Fibroblast of skin of scalp (primary cell): ENCODE data around the gene RASGEF1B.

ENCODE experiments used
- DNase-seq: peaks from one replicate; pipeline ENCODE4 v3.0.0-alpha.2; 2013

The RASGEF1B gene

DNA sequence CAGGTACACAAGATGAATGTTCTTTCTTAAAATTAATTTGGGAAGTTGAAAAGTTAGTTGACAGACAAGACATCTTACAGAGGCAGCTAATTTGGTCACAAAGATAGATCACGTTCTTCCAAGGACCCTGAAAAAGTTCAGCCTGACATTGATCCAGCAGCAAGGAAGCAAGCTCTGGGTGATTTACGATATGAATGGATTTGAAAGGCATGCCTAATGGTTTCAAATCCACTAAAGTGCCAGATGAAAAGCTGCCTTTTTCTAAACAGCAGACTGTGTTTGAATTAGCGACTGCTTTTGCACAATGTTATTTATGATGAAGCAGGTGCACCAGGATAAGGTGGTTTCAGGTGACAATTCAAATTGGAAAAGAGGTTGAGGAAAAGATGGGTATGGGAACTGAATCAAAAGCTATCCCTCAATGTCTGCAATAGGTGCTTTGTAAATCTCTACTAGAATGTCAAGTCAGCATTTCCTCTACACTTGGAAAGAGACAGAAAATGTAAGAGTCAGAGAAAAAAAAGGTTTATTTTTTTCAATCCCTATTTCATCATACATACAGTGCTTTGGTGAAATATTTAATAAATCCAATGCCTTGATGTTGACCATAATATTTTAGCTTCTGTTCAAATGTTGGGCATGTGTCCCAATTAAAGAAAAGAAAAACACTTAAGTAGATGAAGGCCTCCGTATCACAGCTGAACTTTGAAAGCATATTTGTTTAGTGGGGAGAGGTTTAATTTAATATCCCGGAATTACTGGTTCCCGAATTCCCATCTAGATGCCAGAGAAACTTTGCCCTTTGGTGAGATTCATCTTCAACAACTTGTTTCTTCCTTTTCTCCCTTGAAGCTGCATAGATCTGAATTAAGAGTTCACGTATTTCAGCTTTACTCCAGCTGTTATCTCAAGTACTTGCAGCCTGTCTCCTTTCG is 6.0 kb downstream of the RASGEF1B start:
- no peak for DNase-seq

DNA sequence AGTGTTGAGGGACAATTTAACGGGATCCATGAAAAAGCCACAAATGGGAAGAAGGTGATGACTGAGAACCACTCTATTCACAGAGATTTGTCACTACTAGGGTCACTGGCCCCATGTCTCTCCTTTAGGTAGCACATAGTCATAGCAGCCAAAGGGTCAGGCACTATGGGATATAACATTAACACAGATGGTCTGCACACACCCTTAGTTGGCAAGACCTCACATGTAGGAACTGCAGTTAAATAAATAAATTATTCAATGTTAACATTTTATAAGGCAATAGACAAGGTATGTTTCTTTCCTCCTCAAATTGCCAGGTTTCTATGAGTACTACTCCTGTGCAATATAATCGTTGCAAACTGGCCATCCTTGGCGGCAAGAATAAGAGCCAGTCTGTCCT is 10.9 kb downstream of the RASGEF1B start:
- DNase-seq: no peak

DNA sequence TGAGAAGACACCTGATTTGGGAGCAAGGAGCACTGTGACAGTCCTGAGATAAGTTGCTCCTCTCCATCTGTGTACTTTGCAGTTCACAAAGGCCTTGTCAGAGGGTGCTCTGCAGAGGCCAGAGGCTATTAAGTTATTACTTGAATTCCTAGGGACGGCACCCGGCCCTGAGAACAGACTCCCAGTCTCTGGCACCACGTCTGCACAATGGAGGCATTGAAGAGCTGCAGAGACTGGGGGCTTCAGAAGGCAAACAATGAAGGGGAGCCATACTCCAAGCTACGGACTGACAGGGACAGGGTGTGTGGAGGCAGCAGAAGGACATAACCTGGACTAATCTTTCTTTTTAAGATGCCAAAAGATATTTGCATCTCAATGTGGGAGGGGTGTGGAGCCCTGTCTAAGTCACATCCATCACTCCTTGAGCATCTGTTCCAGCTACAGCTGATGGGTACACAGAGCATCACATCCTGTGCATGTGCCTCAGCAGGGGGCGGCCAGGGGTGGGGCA is 11.5 kb downstream of the RASGEF1B start:
- DNase-seq: no peak

DNA sequence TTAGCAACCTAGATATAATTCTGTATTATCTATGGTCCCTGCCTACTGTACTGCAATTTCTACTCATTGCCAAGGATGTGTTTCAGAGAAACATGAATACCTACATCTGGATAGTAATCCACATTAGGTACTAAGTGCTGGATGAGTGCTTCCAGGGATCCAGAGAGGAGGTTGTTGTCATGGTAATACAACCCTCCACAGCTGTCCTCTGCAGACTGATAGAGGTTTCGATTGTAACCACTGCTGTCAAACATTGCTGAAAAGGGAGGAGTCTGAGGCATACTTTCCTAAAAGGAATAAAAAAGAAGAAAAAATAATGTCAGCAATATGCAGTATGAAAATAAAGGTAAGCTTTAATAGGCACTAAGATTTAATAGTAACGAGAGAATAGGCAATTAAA is 12.5 kb downstream of the RASGEF1B start:
- no peak for DNase-seq

DNA sequence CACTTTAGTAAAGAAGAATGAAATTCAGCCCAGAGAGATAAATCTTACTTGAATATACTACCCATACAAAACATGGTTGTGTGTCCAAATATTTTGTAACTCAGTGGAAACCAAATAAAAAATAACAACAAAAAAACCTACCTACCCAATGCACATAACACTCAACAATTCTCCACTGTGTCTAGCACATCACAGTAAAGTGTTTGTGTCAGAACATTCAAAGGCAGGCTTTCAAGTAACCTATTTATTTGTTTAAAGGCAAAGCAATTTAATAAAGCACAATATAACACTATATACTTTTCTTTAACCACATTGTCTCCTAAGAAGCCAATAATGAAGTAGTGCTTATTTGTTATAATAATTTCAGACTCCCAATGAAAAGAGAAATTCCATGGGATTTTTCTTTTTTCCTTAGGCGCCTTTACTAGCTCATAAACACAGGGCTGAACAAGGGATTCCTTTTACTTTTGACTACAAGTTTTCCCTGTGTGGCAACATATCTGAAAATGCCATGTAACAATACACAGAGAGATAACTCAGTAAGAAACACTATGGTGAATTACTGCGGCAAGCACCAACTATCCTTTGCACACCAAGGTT is 13.7 kb downstream of the RASGEF1B start:
- DNase-seq: no peak

DNA sequence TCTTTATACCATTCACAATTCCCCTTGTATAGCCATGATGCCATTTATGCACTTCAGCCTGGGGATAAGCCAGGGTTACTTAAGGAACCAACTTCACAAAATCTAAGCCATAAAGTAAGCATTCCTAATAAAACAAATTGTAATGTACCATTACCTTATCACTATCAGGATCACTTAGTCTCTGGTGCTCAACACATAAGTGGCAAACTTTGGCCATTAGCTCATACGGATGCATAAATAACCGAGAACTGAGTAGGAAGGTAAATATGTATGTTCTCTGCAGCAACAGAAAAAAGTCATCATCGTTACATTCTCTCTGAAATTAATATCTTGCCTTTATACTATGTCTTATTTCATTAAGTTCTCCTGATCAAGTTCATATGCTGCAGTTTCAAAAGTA is 14.4 kb downstream of the RASGEF1B start:
- DNase-seq: no peak

DNA sequence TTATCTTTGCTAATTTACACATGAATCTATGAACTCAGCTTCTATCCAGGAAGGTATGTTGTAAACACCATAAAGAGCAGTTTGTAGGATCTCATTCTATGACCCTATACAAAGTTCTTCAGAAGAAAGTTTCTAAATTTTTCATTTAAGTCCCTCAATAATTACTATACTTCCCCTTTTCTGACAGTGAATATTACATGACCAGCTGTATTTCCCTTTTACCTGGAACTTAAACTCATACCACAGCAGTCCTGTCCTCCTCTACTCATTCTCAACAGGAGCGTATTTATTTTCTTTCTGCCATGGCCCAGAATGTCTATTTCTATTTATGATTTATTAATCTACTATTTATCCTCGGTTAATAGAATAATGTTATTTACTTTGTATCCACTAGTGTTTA is 15.8 kb downstream of the RASGEF1B start:
- DNase-seq: no peak

DNA sequence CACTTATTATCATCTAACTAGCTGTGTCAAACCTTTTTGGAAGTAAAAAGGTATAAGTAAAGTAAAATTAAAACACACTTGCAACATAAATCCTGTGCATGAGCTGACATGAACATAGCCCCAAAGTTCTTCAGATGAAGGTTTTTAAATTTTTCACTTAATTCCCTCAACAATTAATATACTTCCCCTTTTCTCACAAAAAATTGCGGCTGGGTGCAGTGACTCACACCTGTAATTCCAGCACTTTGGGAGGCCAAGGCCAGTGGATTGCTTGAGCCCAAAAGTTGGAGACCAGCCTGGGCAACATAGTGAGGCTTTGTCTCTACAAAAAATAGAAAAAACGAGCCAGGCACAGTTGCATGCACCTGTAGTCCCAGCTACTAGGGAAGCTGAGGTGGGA is 16.8 kb downstream of the RASGEF1B start:
- no peak for DNase-seq

DNA sequence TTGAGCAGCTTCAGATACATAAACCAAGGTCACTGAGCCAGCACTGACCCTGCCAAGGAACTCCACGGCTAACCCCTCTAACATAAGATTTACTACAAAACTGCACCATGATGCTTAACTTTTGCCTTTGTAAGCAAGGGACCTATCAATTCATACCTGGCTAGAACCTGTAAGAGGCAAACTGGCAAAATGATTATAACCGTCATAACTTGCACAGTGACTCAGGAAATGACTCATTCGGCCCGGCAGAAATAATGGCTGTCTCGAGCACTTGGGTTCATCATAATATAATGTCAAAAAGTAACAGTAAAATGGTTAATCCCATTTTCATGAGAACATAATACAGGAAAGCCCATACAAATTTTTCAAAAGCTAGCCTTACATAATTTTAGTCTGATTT is 17.2 kb downstream of the RASGEF1B start:
- DNase-seq: no peak

DNA sequence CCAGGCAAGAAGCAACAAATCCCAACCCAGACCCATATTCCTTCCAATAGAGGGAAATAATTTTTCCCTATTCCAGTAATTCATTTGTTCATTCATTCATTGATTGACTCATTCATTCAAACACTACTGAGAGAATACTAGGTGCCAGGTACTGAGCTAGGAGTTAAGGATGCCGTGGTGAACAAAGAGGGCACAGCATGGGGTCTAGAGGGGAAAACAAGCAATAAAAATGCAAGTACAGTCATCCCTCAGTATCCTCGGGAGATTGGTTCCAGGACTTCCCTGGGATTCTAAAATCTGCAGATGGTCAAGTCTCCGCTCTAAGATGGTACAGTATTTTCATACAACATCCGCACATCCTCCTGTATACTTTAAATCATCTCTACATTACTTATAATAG is 18.7 kb downstream of the RASGEF1B start:
- DNase-seq: no peak

DNA sequence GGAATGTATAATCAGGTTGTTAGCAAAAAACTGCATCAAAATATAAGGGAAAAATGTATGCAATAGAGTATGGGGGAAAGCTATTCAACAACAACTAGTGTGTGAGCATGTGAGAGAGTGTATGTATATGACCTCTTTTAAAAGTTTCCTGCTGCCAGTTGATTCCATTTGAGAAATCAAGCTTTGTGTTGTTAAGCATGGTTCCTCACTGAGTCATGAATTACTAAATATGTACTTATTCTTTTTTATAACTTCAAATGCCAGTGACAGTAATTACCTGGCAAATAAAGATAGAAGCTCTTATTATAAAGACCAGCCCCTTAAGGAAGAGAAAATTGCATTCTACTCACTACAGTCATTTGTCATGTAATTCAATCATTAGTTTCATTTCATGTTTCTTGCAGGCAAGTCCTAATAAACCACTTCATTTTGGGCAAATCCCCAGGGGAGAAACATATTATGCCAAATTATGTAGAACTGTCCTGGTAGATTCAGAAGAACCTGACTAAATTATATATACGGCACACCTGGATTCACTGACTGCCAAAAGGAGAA is 19.2 kb downstream of the RASGEF1B start:
- DNase-seq: no peak

DNA sequence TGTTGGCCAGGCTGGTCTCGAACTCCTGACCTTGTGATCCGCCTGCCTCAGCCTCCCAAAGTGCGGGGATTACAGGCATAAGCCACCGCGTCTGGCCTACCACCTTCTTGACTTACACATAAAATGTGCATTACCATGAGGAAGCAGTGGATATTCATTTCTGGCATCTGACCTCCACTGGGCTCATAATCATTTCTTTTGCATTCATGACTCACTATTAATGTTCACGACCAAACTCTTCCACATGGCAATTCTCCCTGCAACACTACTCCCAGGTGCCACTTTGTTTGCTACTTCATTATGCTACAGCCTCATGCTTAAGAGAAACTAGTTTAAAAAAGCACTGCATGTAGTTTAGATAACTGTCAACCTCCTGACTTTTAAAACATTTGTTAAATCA is 22.7 kb downstream of the RASGEF1B start:
- DNase-seq: no peak

DNA sequence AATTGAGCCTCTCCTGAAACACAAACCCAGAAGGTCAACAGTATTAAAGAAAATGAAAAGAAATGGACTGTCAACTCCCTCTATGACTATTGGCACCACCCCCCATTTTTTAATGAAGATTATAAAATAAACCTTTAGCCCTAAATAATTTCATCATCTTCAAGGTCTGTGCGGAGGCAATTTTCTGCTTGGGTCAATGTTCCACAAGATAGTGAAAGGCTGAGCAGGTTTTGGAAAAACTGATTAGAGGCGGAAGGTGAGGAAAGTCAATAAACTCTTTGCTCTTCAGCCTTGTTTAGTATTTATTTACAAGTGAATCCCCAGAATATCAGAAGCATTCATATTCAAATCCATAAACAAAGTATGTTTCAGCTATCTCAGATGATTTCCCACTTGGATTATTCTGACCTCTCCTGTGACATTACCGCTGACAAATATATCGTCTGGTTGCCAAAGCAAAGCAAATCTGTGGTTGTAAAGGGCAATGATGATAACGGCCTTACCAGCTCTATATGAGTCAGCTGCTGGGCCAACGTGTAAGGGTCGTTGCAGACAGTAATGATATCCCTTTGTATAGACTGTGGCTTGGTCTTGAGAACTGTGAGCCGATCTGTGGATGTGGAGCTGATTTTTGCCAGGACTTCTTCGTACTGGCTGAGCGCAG is 24.0 kb downstream of the RASGEF1B start:
- no peak for DNase-seq

DNA sequence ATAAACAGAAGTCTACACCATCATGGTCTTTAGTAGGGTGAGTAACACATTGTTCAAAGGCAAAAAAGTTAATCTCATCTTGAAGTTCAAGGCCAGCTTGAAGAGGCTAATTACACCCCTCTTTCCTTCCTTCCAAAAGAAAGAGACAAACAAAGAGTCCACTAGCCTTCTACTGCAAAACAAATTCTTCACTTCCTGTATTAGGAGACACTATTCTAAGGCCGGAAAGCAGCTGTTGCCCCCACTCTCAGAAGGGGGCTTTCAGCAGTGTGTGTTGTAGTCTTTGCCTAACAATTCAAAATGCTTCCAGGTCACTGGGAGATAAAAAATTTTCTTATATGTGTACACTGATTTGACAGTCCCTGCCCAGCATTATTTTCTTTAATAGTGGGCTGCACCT is 25.1 kb downstream of the RASGEF1B start:
- no peak for DNase-seq

DNA sequence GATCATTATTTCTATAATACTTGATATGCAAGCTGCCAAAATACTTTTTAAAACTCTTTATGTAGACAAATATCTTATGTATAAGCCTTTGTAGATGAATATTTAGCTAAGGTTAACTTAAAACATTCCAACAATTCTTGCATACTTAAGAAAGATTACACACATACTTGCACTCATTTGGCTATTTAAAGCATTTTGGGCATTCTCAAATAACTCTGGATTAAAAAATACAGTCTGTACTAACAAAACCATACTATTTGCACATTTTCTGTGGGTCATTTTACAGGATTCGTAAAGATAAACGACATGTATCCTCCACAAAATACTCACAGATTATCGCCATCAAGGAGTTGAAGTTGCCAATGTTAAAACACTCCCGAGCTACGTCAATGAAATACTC is 26.5 kb downstream of the RASGEF1B start:
- DNase-seq: peak; percentile 38

DNA sequence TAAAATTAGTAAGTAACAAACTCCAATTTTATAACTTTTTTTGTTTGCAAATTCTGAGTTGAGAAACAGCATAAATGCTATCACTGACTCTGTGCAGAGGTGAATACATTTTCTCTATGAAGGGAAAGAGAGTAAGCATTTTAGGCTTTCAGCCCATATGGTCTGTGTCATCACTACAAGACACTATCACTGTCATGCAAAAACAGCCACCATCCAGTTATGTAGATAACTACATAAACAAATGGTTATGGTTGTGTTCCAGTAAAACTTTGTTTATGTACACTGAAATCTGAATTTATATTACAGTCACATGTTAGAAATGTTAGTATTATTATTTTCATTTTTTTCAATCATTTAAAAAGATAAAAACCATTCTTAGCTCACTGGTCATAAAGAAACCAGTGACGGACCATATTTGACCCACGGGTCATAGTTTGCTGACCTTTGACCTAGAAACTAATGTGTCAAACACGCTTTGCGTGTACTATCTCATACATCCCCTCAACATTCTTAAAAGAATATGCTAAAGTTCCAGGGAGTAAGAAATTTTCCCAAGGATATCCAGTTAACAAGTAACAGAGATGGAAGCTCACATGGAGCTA is 29.1 kb downstream of the RASGEF1B start:
- no peak for DNase-seq

DNA sequence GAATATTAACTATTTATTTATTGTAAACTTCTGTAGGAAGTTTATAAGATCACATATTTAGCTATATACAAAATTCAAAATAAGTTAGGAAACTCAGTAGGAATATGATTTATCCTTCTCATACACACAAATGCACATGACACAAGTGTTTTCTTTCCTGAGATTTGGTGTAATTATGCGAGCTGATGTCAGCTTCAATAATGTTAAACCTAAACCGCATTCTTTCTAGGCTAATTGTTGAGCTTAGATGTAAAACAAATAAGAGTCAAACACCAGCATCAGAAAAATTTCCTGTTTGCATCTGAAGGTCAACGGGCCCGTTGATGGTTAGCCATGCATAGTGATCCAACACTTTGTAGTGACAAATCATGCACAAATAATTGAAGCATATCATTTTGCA is 30.8 kb downstream of the RASGEF1B start:
- no peak for DNase-seq

DNA sequence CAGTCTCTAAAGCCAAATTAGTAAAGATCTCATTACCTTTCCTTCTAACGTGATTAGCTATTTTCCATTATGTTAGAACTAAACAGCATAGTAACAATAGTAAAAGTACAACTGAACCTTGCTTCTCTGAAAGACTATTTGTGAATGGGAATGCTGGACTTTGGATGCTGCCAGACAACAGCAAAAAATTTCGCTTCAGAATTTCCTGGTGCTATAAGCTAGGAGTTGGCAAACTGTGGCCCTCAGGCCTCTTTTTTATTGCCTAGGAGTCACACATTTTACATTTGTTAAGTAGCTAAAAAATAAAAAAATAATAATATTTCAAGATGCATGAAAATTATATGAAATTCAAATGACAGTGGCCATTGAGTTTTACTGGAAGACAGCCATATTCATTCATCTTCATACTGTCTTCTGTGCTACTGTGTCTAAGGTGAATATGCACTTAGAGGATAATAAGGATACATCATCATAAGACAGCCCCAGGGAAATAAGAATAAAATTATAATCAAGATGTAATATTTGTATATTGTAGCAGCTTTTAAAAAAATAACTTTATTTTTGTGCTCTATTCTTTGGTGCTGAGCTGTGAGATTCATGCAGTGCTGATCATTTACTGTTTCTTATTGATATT is 34.6 kb downstream of the RASGEF1B start:
- no peak for DNase-seq

DNA sequence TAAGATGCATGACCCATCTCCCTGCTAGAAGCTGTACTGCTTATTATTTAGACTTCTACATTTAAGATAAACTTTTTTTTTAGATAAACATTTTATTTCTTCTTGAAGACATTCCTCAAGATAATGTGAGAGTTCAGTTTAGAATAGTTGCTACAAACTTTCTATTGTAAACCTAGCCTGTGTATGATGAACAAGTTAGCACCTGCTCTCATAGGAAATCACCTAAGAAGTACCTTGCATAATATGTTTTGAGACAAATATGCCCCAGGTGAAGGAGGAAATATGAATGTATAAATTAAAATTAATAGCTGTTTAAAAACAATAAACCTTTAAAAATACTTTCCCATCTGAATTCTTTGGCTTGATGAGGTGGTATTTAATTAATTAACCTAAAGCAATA is 35.6 kb downstream of the RASGEF1B start:
- DNase-seq: no peak

DNA sequence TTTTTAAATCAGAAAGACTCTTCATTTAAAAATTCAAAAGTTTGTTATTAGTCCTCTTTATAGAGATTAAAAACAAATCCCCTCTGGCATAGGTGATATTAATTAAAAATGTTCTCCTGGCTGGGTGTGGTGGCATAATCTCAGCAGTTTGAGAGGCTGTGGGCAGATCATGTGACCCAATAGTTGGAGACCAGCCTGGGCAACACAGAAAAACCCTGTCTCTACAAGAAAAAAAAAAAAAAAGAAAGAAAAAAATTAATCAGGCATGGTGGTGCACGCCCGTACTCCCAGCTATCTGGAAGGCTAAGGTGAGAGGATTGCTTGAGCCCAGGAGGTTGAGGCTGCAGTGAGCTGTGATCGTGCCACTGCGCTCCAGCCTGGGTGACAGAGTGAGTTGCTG is 38.9 kb downstream of the RASGEF1B start:
- no peak for DNase-seq

DNA sequence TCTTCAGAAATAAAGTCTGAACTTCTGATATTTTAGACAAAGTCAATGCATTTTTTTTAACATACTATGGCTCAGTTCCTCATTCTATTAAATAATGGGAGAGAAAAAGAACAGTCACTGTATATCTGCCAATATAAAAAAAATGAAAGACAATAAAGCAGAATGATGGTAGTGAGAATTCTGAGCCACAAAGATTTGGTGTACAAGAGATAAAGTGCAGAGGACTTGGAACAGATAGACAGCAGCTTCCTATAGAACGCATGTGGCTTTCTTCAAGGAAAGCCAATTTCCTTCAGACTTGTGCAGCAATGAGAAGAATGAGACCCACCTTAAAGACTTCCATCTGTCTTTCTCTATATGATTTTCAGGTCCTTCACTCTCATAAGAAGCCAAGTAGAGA is 39.7 kb downstream of the RASGEF1B start:
- DNase-seq: no peak

DNA sequence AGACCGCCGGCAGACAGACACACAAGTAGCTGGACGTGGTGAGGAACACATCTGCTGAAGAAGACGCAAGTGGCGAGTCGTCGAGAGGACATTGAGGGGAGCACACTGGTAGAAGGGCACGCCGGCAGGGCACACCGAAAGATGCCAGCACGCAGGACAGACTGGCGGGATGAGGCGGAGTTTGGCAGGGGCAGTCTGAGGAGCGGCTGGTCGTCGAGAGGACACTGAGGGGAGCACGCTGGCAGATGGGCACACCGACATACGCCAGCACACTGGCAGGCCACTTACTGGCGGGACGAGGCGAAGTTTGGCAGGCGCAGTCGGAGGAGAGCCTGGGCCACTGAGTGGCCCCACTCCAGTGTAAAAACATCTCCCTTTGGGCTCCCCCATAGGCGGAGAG is 42.1 kb downstream of the RASGEF1B start:
- no peak for DNase-seq
